NCI-H1436 (cell line): ENCODE measurements around the gene ADGRL3.

ENCODE experiments used
- DNase-seq: peaks from one replicate; lab custom pipeline; 2025; lab: John Stamatoyannopoulos, UW

The ADGRL3 gene

DNA sequence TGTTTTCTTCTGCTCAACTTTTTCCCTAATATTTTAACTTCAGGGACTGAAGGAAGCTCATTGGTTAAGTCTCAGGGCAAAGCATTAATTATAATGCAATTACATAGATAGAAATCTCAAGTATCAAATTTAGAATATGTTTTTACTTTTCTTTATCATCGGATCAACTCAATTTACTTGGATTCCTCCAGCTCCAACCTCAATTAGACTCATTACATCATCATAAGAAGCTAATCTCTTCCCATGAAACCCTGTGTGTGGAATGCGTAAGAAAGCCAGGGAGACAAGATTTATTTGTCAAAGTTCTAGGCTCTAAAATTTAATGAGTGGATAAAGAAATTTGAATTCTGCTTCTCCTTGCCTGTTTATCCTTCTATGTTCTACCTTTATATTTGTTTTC is 918.4 kb downstream of the ADGRL3 start:
- no peak for DNase-seq

DNA sequence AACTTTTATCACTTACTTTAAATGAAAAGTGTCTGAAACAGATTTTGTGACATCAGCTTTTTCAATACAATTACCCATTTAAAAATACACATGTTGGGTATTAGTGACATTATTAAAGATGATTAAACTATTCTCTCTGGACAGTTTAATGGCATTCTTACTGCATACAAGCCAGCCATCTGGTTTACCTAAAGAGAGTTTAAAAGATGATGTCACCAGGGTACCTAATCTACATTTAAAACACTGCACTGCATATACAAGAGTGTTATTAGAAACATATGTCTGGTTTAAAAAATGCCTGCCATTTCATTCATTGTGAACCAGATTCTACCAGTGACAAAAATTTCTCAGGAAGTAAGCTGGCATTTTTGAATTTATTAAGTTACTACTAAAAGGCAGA is 919.1 kb downstream of the ADGRL3 start:
- no peak for DNase-seq

DNA sequence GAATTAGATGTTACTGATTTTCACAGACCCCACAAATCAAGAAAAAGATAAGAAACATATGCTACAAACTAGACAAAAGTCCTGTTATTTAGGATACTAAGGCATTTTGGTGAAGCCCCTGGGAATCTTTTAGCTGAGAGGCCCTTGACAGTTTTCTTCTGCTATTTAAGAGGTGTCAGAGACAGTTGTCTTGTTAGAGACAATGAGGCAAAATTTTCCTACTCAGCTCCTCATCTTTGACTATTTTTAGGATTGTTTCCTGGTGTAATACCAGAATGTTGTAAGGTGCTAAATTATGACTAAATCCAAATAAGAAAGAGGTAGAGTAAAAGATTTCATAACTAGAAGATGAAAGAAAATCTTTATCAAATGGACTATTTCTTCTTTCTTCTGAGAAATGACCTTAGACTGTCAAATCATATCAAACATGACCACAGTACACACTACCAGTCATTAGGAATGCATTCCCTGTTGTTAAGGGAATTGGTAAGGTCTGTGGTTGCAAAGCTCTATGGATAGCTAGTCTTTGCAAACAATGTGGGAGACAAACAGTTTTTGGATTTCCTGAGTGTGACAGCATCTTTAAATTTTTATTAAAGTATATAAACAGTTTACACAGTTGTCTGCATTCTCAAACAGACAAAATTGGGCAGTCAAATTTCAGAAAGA is 926.1 kb downstream of the ADGRL3 start:
- DNase-seq: no peak
